IPS-NIHi7 (cell line): ENCODE results near the gene DCK.

Experiments
- DNase-seq: peaks from one replicate; pipeline ENCODE4 v3.0.0; 2012; ENCODE audit warnings: mixed read lengths; ENCODE audit errors: extremely low spot score

The DCK gene

DNA sequence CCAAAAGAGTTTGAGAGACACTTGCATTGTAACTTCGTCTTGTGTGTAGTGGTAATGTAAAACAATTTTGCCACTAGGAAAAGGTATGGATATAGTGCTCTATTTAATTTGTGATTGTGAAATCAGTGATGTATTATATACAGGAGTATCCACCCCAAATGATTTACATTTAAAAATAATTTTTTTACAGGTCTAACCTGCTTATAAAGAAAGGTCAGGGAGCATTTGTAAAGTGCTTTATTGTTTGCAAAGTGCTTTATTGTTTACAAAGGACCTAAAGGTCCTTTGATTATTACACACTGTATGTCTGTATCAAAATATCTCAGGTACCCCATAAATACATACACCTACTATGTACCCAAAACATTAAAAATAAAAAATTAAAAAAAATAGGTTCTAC lies 70.3 kb downstream of the DCK start:
- DNase-seq, result no peak

DNA sequence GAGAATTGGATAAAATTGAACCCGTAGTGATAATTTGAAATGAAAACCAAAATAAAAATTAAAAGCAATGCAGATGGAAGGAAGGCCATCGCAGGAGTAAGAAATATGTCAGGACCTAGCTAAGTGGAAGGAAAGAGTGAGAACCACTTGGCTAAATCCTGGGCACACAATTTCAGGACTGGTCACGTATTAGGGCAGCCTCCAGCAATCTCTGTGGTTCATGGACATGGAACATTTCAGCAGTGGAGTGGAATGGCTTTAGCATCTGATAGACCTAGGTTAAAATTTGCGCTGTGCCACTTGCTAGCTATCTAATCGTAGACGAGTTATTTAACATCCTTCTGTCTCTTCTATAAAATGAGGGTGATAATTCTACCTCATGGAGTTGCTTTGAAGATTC lies 71.1 kb downstream of the DCK start:
- no peak for DNase-seq

- no peak for DNase-seq
These were observed 72.6 kb downstream of the DCK start for GRCh38 chr4:71065991-71066510.

DNA sequence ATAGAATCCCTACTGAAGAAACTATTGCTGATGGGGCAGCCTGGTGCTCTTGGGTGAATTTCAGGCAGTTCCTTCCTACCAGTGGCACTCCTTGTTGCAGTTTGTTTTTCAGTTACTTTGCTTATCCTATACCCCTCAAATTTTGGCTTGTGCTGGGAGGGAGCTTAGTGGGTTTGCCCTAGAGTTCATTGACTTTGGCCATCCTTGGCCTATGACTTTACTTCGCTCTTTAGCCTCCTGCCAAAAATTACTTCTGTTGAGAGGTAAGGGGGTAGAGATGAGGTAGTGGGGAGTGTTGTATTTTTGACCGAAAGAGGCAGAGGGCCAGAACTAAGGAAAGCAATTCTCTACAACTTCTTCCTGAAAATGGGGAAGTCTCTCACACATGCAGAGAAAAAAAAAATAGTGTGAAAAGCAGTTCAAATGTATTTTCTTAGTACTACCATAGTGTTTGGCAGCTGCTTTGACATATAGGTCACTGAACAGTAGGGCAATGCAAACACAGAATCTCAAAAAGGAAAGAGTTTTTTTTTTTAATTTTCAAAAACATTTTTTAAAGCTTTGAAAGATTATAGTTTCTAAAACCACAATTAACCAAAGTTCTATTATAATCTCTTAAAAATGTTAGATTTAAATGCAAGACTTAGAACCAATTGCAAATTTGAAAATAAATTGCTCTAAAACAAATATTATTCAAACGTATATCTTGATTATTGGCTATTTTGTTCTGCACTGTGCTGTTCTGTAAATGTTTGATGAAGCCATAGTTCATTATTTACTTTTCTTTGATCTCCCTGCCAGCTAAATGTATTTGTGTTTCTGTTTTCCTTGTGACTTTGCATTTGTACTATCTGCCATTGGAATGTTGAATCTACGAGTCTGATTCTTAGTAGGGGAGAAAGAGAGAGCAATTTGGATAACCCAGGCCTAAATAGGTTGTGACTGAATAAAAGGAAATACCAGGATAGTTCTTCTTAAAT lies 73.6 kb downstream of the DCK start:
- no peak for DNase-seq

GRCh38 chr4:71069063-71069462 lies 75.6 kb downstream of the DCK start:
- no peak for DNase-seq

DNA sequence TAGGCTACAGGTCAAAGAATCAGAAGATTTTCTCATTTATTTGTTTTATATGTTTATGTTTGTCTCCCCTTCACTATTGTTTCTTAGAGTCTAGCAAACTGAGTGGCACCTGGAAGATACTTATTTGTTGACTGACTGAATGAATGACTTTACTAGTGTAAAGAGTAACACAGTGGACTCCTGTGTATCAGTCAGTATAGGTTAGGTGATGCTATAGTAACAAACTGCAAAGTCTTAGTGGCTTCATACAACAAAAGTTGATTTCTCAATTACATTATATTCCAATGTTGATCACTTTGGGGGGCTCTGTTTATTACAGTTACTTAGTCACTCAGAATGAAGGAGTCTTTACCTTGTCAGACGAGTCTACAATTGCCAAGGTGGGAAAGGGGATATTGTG lies 76.6 kb downstream of the DCK start:
- no peak for DNase-seq

- DNase-seq, result no peak
These were observed 81.2 kb downstream of the DCK start for GRCh38 chr4:71074452-71075299.
